ENCODE measurements around the gene AQP12A.

Gene AQP12A

DNA sequence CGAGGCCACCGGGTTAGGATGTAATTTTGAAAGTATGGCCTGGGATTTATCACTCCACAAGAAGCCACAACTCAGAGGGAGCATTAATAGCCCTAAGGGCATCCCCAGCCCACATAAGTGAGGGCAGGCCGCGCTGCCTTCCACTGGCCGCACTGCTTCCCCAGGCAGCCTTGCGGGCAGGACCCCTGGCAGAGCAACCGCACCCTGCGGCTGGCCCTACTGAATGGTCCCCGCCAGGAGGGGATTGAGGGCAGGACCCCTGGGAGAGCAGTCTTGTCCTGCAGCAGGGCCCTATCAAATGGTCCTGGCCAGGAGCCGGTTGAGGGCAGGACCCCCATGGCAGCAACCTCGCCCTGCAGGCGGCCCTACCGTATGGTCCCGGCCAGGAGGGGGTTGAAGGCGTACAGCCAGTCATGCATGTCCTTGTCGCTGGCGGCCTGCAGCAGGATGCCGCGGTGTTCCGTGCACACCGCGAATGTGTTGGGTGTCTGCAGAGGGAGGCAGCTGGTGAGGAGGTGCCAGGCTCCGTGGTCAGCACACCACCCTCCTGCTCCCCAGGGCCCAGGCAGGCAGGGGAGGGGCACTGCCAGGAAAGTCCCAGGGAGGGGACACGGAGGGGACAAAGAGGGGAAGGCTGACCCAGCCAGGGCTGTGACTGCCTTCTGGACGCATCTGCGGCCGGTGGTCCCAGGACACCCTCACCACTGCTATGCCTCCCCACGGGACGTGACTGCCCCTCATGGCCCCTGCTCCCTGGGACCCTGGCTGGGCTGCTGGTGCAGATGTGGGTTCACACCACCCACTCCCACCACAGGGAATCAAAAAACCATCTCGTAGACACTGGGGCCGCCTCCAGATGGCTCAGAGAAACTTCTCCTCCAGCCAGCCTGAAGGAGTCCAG lies 26.3 kb downstream of the AQP12A start:
- TF ChIP-seq, protein P1, sequence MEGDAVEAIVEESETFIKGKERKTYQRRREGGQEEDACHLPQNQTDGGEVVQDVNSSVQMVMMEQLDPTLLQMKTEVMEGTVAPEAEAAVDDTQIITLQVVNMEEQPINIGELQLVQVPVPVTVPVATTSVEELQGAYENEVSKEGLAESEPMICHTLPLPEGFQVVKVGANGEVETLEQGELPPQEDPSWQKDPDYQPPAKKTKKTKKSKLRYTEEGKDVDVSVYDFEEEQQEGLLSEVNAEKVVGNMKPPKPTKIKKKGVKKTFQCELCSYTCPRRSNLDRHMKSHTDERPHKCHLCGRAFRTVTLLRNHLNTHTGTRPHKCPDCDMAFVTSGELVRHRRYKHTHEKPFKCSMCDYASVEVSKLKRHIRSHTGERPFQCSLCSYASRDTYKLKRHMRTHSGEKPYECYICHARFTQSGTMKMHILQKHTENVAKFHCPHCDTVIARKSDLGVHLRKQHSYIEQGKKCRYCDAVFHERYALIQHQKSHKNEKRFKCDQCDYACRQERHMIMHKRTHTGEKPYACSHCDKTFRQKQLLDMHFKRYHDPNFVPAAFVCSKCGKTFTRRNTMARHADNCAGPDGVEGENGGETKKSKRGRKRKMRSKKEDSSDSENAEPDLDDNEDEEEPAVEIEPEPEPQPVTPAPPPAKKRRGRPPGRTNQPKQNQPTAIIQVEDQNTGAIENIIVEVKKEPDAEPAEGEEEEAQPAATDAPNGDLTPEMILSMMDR (IDR thresholded peaks at IDR 0.05; ENCODE audit: insufficient read depth, low read depth, low read length, missing control alignments) = no peak
- H3K4me3 ChIP-seq (ENCODE audit: low read length) = no peak overlapping the region
- DNase-seq (ENCODE audit: low read depth) = no peak

DNA sequence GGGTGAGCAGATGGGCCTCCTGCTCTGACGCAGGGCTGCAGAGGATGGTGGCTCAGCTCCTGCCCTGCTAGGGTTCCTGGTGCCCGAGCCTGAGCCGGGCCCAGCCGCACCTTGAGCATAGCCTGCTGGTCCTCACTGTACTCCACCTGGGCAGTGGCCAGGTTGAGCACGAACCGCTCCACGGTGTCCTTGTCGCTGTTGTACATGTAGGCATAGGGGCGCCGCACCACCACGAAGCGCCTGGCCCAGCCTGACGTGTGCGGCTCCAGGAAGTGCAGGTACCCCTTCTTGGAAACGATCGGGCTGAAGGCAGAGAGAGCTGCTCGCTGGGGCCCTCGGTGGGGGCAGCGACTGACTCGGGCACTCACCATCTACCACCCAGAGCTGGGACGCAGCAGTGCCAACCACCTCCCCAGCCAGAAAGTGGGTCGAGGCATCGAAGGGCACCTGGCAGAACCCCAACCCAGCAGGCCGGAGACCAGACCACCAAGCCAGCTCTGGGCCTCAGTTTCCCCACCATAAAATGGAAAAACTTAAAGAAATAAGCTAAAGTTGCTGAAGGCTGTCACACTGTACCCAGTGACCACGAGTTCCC lies 27.3 kb downstream of the AQP12A start:
- DNase-seq (ENCODE audit: low read depth) = no peak
- H3K4me3 ChIP-seq (ENCODE audit: low read length) = no peak overlapping the region
- TF ChIP-seq, protein P1 (IDR thresholded peaks at IDR 0.05; ENCODE audit: insufficient read depth, low read depth, low read length, missing control alignments) = no peak

DNA sequence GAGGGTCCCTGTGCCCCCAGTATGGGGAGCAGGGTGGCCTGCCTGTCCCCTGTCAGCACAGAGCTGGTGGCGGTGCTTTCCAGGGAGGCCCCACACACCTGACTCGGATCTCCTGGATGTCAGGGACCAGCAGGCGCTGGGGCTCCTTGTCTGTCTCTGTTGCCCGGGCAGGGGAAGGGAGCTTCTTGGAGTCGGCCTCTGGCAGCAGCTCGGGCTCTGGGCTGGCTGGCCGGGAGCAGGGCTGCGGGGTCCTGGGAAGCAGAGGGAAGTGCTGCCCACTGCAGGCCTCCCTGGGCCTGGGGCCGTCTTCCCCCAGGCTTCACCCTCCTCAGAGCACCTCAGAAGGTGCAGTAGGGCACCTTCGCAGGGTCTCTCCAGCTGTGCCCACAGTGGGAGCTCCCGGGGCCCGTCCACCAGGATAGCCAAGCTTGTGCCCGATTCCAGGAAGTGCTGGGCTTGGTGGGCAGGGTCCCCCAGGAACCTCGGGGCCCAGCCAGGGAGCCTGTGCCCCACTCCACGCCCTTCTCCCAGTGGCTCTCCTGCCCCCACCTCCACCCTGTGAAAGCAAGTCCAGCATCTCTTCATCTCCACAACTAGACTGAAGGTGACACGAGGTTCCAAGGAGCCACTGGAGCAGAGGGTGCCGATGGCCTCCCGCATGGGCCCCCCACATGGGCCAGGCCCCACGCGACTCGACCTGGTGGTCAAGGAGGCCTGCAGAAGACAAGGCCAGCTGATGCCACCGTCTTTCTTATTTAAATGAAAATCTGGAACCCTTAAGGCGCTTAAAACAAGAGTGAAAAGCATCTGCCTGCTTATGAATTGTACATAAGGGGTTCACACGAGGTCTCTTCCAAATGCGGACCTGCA lies 28.2 kb downstream of the AQP12A start:
- TF ChIP-seq, protein P1 (IDR thresholded peaks at IDR 0.05; ENCODE audit: insufficient read depth, low read depth, low read length, missing control alignments) = no peak
- H3K4me3 ChIP-seq (ENCODE audit: low read length) = no peak overlapping the region
- no peak for DNase-seq (ENCODE audit: low read depth)

DNA sequence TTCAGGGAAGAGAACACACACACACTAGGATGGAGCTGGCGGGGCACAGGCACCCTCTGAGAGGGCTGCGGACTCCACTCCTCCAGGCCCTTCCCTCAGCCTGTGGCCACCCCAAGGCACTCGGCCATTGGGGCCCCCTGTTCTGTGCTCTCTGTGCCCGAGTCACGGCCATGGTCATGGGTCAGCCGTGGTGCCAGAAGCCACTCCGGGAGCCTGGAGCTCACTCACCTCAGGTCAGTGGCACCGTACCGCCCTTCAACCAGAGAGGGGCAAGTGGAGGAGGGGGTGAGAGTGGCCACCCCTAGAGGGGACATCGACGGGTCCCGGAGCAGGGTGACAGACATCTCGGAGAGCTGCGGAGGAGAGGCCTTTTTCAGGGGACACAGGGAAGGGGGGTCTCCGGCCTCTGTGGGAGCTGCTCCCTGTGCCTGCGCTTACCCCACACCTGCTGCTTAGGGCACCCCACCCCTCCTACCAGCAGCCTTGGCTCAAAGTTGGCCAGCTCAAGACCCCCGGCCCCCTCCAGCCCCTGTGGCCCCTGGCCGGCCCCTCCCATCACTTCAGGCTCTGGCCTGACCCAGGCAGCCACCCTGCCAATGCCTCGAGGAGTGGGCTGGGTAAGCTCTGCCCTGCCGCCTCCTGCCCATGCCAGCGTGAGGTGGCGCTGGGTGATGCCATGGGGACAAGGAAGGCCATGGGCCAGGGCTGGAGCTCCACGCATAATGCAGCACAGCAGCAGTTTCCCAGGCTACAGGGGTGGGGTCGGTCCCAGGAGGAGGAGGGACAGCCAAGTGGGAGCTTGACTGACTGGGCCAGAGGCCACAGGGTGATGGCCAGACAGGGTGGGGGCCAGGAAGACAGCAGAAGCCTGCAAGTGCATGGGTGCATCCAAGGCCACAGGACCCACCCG lies 29.3 kb downstream of the AQP12A start:
- TF ChIP-seq, protein P1 (IDR thresholded peaks at IDR 0.05; ENCODE audit: insufficient read depth, low read depth, low read length, missing control alignments) = no peak
- H3K4me3 ChIP-seq (ENCODE audit: low read length) = no peak overlapping the region
- DNase-seq (ENCODE audit: low read depth) = no peak

DNA sequence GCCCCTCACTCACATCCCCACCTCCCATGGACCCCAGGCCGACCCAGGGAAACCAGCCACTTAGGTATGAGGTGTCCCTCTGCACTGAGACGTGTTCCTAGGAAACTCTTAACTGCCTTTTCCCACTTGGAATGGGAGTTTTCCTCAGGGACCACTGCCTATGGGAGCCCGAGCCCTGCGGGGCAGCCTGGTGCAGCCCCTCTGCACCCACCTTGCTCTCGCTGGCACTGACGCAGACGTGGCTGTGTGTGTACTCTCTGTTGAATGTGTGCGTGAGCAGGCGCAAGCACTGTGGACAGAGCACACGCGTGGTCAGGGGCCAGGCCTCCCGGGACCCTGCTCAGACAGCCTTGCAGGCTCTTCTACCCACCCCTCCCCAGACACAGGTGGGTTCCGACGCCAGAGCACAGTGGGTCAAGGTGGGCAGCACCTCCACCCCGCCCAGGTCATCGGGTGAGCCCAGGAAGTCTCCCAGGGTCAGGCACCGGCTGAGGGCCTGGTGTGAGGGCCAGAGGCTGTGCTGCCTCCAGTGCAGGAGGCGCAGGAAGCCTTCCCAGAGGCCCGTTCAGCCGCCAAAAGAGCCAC lies 30.0 kb downstream of the AQP12A start:
- DNase-seq (ENCODE audit: low read depth) = no peak

More for the DNA sequence above, 30.0 kb downstream of the AQP12A start:
- no peak overlapping the region for H3K4me3 ChIP-seq (ENCODE audit: low read length)
- TF ChIP-seq, protein P1 (IDR thresholded peaks at IDR 0.05; ENCODE audit: insufficient read depth, low read depth, low read length, missing control alignments) = no peak

Measured in epithelial cell of esophagus (primary cell).